Measurements from ENCODE around the gene ACP1. TPM values are rescaled to one million over a fixed set of nuclear protein-coding genes. Genes with fewer than 3 reads are reported as not detected.

ACP1 gene
- total RNA-seq, 4 donors from 2014 or later: 54.0 to 81.5 (median 73.8) TPM

- WGBS: 92% methylated on average over 3 of the region's 3 CpGs
Observed at GRCh38 chr2:274503-274902, 9.8 kb downstream of the ACP1 start.

GRCh38 chr2:275466-275865 lies 10.7 kb downstream of the ACP1 start:
- no peak for TF ChIP-seq CTCF (IDR thresholded peaks at IDR 0.05)
- no peak for TF ChIP-seq EP300 (IDR thresholded peaks at IDR 0.05)
- TF ChIP-seq POLR2A (IDR thresholded peaks at IDR 0.05; ENCODE audit: low read depth): no peak
- TF ChIP-seq POLR2AphosphoS5 (IDR thresholded peaks at IDR 0.05): no peak
- H3K36me3 ChIP-seq: peaks cover 18 to 77% (median 64%) of the 10 kb centered on the region in 4 donors

More at GRCh38 chr2:274503-274902, 9.8 kb downstream of the ACP1 start:
- H3K36me3 ChIP-seq: peaks cover 18 to 67% (median 56%) of the 10 kb centered on the region in 4 donors
- TF ChIP-seq POLR2AphosphoS5 (IDR thresholded peaks at IDR 0.05): no peak
- TF ChIP-seq POLR2A (IDR thresholded peaks at IDR 0.05; ENCODE audit: low read depth): no peak
- TF ChIP-seq CTCF (IDR thresholded peaks at IDR 0.05): no peak
- no peak for TF ChIP-seq EP300 (IDR thresholded peaks at IDR 0.05)
- H3K9me3 ChIP-seq: no peaks in the 10 kb centered on the region
- H3K4me1 ChIP-seq: peaks cover 0 to 7% (median 0%) of the 10 kb centered on the region in 4 donors
- no peak for DNase-seq (ENCODE audit: extremely low spot score)
- H3K27ac ChIP-seq (replicated peaks in 1 of 4): no peak overlapping the region
- no peaks in the 10 kb centered on the region for H3K27me3 ChIP-seq
- intact Hi-C loops (cut with DNase I): no loop called here
- no peak overlapping the region for H3K4me3 ChIP-seq

GRCh38 chr2:278312-278926 lies 13.7 kb downstream of the ACP1 start:
- 89% methylated on average over 2 of the region's 2 CpGs for WGBS
- Histone ChIP-seq H3K4me3 (no peak overlapping the region), H3K27ac (replicated peaks in 1 of 4) (no peak overlapping the region), H3K36me3 (peaks cover 18 to 86% (median 70%) of the 10 kb centered on the region in 4 donors), H3K4me1 (peaks cover 0 to 8% (median 0%) of the 10 kb centered on the region in 4 donors), H3K27me3 (no peaks in the 10 kb centered on the region), H3K9me3 (no peaks in the 10 kb centered on the region)
- DNase-seq (ENCODE audit: extremely low spot score): peak; percentile 82
- TF ChIP-seq CTCF (IDR thresholded peaks at IDR 0.05) (no peak), POLR2AphosphoS5 (IDR thresholded peaks at IDR 0.05) (no peak)
- intact Hi-C loops (cut with DNase I): no loop called here

More at GRCh38 chr2:275466-275865, 10.7 kb downstream of the ACP1 start:
- 80% methylated on average over 6 of the region's 6 CpGs for WGBS
- Histone ChIP-seq H3K4me3 (no peak overlapping the region), H3K27me3 (no peaks in the 10 kb centered on the region), H3K4me1 (peaks cover 0 to 3% (median 0%) of the 10 kb centered on the region in 4 donors), H3K27ac (replicated peaks in 1 of 4) (no peak overlapping the region), H3K9me3 (no peaks in the 10 kb centered on the region)
- intact Hi-C loops (cut with DNase I): no loop called here
- DNase-seq (ENCODE audit: extremely low spot score): no peak

- intact Hi-C loops (cut with DNase I): no loop called here
Observed at GRCh38 chr2:278927-279320, 14.2 kb downstream of the ACP1 start.

More at GRCh38 chr2:278927-279320, 14.2 kb downstream of the ACP1 start:
- H3K4me1 ChIP-seq: peaks cover 0 to 8% (median 0%) of the 10 kb centered on the region in 4 donors
- H3K27ac ChIP-seq (replicated peaks in 1 of 4): no peak overlapping the region
- TF ChIP-seq POLR2AphosphoS5 (IDR thresholded peaks at IDR 0.05) (no peak), CTCF (IDR thresholded peaks at IDR 0.05) (no peak), POLR2A (IDR thresholded peaks at IDR 0.05; ENCODE audit: low read depth) (no peak), EP300 (IDR thresholded peaks at IDR 0.05) (no peak)
- H3K4me3 ChIP-seq: no peak overlapping the region
- H3K27me3 ChIP-seq: no peaks in the 10 kb centered on the region
- DNase-seq (ENCODE audit: extremely low spot score): no peak
- no peaks in the 10 kb centered on the region for H3K9me3 ChIP-seq
- H3K36me3 ChIP-seq: peaks cover 18 to 85% (median 67%) of the 10 kb centered on the region in 4 donors
- 85% methylated on average over 4 of the region's 4 CpGs for WGBS

All from esophagus muscularis mucosa (tissue), 4 donors.